DMS 273 treated with DMSO at 0.1 percent for 48 hours (cell line): ENCODE data around the gene SPOCK1.
"Not testable (repeated sequence)": the region's sequence is repeated elsewhere in the genome, so short reads cannot be mapped to it uniquely, and the experiment has no call there.

Source experiments
- DNase-seq: peaks from one replicate; lab custom pipeline; 2025; lab: John Stamatoyannopoulos, UW

The SPOCK1 gene

GRCh38 chr5:137395011-137395755 is 103.9 kb downstream of the SPOCK1 start:
- peak; percentile 38 for DNase-seq

- DNase-seq: no peak
Observed at GRCh38 chr5:137394380-137394779, 104.7 kb downstream of the SPOCK1 start.

GRCh38 chr5:137393196-137393993 is 105.7 kb downstream of the SPOCK1 start:
- no peak for DNase-seq

- no peak for DNase-seq
Observed at GRCh38 chr5:137392261-137392660, 106.9 kb downstream of the SPOCK1 start.

GRCh38 chr5:137391044-137391443 is 108.1 kb downstream of the SPOCK1 start:
- not testable (repeated sequence) for DNase-seq

- DNase-seq: no peak
Observed at GRCh38 chr5:137389042-137389441, 110.1 kb downstream of the SPOCK1 start.

GRCh38 chr5:137385064-137385463 is 114.1 kb downstream of the SPOCK1 start:
- DNase-seq: no peak

- no peak for DNase-seq
Observed at GRCh38 chr5:137383909-137384308, 115.2 kb downstream of the SPOCK1 start.

- DNase-seq: no peak
Observed at GRCh38 chr5:137381555-137381954, 117.6 kb downstream of the SPOCK1 start.

GRCh38 chr5:137379555-137380286 is 119.4 kb downstream of the SPOCK1 start:
- DNase-seq: no peak

GRCh38 chr5:137375741-137376526 is 123.2 kb downstream of the SPOCK1 start:
- DNase-seq: no peak

GRCh38 chr5:137374110-137374714 is 124.9 kb downstream of the SPOCK1 start:
- DNase-seq: no peak

GRCh38 chr5:137372773-137373160 is 126.4 kb downstream of the SPOCK1 start:
- no peak for DNase-seq

- no peak for DNase-seq
Observed at GRCh38 chr5:137372016-137372772, 126.9 kb downstream of the SPOCK1 start.

- DNase-seq: no peak
Observed at GRCh38 chr5:137370096-137371071, 128.7 kb downstream of the SPOCK1 start.

GRCh38 chr5:137368651-137369050 is 130.5 kb downstream of the SPOCK1 start:
- DNase-seq: no peak

- DNase-seq: no peak
Observed at GRCh38 chr5:137367951-137368350, 131.2 kb downstream of the SPOCK1 start.

- DNase-seq: no peak
Observed at GRCh38 chr5:137366526-137366925, 132.6 kb downstream of the SPOCK1 start.

- no peak for DNase-seq
Observed at GRCh38 chr5:137365126-137365865, 133.8 kb downstream of the SPOCK1 start.
